HG03175 (cell line): ENCODE measurements around the gene LRRC40.
"Not testable (repeated sequence)": the region's sequence is repeated elsewhere in the genome, so short reads cannot be mapped to it uniquely, and the experiment has no call there.

Source experiments
- ATAC-seq: cut with Tn5 transposase; IDR thresholded peaks from one replicate; pipeline ENCODE4 v1.9.1; 2021; ENCODE audit warnings: mild to moderate bottlenecking, moderate library complexity; ENCODE audit not compliant: unreplicated experiment

The LRRC40 gene

DNA sequence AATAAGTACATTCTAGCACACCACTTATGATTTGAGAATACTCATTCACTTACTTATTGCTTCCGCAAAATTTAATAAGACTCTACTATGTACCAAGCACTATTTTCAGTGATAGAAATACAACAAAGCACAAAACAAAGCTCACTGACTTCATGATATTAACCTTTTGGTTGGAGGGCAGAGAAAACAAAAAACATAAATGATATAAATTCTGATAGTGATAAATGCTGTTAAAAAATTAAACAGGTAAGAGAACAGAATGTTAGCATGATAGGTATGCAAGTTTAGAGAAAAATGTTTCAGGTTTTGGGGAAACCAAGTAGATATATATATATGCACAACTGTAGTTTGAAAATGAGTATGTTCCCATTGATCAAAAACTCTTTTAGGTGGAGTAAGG, 1.2 kb downstream of the LRRC40 start:
- no peak for ATAC-seq

DNA sequence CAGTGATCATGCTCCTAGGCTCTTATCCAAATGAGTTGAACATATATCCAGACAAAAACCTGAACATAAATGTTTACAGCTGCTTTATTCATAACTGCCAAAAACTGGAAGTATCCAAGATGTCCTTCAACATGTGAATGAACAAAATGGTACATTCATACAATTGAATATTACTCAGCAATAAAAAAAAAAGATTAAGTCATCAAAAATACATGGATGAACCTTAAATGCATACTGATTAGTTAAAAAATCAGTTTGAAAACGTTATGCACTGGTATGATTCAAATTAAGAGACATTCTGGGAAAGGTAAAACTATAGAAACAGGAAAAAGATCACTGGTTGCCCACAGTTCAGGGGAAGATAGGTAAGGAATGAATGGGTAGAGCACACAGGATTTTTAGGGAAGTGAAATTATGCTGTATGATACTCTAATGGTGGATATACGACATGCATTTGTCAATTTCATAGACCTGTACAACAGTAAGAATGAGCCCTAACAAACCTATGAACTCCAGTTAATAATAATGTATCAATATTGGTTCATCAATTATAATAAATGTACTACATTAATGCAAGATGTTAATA, 3.1 kb downstream of the LRRC40 start:
- ATAC-seq: no peak

DNA sequence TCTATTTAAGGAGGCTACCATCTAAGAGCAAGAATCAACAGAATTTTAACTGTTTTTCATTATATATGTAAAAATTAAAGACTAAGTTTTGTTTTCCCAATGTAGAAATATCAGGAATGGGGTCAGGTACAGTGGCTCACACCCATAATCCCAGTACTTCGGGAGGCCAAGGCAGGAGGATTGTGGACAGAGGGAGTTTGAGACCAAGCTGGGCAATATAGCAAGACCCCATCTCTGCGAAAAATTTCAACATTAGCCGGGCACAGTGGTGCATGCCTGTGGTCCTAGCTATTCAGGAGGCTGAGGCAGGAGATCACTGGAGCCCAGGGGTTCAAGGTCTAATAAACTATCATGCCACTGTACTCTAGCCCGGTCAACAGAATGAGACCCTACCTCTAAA, 5.3 kb downstream of the LRRC40 start:
- ATAC-seq: no peak

DNA sequence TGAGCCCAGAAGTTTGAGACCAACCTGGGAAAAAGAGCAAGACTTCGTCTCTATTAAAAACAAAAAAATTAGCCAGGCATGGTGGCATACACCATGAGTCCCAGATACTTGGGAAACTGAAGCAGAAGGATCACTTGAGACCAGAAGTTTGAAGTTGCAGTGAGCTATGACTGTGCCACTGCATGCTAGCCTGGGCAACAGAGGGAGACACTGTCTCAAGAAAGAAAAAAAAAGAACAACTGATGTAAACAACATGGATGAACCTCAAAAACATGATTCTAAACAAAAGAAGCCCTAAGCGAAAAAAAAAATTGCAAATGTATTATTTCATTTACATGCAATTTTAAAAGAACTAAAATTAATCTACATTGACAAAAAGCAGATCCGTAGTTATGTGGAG, 9.0 kb downstream of the LRRC40 start:
- no peak for ATAC-seq

DNA sequence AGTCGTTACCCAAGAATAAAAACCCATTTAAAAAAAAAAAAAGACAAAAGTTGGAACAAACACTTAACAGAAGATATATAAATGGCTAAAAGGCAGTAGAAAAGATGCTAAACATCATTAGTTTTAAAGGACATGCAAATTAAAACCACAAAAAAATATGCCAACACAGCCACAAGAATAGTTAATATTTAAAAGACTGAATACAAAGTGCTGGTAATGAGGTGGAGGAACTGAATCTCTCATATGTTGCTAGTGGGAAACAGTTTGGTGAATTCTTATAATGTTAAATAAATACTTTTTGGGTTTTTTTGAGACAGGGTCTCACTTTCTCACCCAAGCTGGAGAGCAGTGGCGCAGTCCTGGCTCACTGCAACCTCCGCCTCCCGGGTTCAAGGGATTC, 10.0 kb downstream of the LRRC40 start:
- peak; percentile 98 for ATAC-seq

DNA sequence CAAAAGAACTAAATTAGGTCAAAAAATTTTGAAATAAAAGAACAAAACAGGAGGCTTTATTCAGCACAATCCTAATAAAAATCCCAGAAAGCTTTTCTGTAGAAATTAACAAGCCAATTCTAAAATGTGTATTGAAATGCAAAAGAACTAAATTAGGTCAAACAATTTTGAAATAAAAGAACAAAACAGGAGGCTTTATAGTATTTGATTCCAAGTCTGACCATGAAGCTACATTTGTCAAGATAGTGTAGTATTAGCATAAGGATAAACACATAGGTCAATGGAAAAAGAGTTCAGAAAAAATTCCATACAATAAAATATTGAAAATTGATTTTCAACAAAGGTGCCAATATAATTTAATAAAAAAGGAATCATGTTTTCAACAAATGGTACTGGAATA, 10.8 kb downstream of the LRRC40 start:
- no peak for ATAC-seq

DNA sequence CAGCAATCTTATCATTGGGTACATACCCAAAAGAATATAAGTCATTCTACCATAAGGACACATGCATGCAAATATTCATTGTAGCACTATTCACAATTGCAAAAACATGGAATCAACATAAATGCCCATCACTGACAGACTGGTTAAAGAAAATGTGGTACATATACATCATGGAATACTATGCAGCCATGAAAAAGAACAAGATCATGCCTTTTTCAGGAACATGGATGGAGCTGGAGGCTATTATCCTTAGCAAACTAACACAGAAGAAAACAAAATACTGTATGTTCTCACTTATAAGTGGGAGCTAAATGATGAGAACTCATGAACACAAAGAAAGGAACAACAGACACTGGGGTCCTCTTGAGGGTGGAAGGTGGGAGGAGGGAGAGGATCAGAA, 12.9 kb downstream of the LRRC40 start:
- not testable (repeated sequence) for ATAC-seq

DNA sequence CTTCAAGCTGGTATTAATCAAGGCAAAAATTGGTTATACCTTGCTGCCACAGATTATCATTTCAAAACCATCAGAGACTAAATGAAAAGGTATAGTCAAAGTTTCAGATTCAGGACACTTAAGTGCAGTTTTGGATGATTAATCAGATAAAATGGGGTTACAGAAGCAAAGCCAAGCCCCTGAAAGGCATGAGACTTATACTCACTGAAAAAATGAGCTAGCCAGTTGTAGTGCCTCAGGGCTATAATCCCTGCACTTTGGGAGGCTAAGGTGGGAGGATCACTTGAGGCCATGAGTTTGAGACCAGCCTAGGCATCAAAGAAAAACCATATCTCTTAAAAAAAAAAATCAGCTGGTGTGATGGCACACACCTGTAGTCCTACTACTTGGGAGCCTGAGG, 15.2 kb downstream of the LRRC40 start:
- ATAC-seq: no peak

DNA sequence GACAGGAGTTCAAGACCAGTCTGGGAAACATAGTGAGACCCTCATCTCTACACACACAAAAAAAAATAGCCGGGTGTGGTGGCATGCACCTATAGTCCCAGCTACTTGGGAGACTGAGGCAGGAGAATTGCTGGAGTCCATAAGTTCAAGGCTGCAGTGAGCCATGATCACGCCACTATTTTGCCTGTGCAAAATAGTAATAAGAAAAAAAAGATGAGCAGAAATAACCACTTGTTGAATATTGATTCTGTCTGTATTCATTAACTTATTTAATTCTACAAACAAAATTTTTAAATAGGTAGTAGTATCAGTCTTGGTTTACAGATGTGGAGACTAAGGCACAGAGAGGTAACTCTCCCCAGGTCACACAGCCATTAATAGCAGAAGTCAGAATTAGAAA, 16.9 kb downstream of the LRRC40 start:
- no peak for ATAC-seq

DNA sequence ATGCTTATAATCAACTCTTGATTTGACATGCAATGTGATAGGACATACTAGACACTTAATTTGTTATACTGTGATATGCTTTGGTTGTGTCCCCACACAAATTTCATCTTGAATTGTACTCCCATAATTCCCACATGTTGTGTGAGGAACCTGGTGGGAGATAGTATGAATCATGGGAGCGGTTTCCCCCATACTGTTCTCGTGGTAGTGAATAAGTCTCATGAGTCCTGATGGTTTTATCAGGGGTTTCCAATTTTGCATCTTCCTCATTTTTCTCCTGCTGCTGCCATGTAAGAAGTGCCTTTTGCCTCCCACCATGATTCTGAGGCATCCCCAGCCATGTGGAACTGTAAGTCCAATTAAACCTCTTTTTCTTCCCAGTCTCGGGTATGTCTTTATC, 20.2 kb downstream of the LRRC40 start:
- ATAC-seq: not testable (repeated sequence)

DNA sequence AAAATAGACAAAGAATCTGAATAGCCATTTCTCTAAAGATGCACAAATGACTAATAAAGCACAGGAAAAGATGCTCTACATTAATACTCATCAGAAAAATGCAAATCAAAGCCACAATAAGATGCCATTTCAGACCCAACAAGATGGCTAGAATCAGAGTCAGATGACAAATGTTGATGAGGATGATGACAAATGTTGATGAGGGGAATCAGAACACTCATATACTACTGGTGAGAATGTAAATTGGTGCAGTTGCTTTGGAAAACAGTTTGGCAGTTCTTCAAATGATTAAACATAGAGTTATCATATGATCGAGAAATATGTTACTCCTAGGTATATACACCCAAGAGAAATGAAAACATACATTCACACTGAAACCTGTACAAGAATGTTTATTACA, 33.9 kb downstream of the LRRC40 start:
- ATAC-seq: no peak

DNA sequence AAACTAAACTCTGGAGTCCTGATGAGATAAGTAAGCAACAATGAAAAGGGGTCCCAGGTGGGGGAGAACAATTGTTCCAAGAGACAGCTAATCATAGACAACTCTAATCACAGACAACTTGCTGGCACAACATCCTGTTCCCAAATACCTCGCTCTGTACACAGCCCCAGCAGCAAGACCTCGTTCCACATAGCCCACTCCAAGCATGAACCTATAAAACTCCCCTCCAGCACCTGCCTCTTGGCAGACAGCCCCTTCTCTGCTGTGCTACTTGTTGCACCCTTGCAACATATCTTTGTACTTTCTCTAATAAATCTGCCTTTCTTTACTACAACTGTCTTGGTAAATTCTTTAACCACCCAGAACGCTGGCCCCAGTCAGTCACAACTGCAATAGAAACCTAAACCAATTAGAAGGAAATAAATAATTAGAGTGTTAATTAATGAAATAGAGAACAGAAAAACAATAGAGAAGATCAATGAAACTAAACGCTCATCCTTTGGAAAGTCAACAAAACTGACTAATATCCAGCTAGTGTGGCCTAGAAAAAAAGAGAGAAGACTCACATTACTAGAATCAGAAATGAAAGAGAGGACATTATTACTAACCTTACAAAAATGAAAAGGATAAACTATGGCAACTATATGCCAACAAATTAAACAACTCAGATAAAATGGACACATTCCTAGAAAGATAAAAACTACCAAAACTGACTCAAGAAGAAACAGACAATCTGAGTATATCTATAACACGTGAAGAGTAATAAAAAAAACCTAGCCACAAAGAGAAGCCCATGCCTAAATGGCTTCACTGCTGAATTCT, 36.1 kb downstream of the LRRC40 start:
- ATAC-seq: no peak

DNA sequence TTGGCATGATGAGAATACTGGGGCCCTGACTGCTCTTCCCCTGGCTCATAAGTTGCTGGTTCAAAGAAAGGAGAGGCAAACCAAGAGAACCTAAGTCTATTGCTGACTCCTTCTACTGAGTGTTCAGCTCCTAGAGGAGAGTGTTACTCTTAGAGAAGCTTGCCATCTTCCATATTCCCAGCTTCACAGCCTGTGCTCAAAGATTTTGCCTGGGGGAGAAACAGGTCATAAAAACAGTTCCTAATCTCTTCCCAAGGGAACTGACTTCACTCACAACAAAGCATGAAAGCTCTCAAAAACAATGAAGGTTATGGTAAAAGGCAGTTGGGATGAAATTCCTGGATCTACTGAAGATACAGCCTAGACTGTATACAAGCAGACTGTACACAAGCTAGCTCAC, 37.1 kb downstream of the LRRC40 start:
- ATAC-seq: no peak

DNA sequence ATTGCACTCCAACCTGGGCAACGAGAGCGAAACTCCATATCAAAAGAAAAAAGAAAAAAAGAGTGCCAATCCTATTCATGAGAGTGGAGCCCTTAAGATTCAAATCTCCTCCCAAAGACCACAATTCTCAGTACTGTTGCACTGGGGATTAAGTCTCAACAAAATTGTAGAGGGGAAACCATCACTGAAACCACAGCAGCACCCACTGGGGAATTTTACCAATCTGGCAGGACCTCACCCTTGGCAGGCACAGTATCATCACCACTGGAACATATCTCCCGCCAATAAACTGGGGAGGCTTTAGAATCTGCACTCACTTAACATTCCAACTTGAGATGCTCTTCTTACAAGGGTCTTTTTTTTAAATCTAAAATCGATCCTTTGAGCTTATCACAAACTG, 41.0 kb downstream of the LRRC40 start:
- ATAC-seq: no peak

DNA sequence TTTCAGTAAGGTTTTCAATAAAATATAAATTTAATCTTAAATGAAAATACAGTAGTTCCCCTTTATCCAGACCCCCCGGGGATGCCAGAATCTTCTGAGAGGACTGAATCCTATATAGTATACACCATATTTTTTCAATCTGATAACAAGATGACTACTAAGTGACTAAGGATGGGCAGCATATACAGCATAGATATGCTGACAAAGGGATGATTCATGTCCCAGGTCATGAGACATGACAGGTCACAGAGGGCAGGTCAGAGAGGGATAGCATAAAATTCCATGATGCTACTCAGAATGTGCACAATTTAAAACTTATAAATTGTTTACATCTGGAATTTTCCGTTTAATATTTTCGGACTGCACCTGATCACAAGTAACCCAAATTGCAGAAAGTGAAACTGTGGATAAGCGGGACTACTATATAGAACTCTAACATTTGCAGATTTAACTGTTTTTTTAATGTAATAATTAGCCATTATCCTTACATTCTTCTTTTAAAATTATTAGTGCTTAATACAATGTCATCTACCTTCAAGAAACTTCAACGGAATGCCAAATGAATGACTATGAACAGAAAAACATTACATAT, 48.8 kb downstream of the LRRC40 start:
- ATAC-seq: no peak

DNA sequence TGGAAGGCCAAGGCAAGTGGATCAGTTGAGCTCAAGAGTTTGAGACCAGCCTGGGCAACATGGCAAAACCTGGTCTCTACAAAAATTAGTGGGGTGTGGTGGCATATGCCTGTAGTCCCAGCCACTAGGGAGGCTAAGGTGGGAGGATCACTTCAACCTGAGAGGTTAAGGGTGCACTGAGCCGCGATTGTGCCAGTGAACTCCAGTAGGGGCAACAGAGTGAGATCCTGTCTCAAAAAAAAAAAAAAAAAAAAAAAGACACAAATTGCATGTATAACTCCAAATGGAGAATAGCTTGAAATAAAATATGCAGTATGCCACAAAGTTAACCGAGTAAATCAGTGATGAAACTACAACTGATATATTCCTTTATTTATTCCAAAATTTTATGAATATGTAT, 51.6 kb downstream of the LRRC40 start:
- ATAC-seq: no peak

DNA sequence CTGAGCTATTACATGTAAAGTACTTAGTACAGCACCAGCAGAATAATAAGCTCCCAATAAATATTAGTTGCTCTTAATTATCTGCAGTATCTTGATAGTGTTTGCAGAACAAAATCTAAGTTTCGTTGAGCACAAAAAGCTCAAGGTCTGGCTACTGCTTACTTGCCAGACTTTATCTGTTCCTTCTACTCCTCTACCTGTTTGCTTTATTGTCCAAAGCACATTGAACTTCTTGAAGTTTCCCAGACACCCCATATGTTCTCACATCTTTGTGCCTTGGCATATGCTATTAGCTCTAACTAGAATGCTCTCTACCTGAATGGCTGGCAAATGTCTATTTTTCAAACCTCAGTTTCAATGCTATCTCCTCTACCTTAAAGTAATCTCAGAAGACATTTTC, 54.9 kb downstream of the LRRC40 start:
- no peak for ATAC-seq

DNA sequence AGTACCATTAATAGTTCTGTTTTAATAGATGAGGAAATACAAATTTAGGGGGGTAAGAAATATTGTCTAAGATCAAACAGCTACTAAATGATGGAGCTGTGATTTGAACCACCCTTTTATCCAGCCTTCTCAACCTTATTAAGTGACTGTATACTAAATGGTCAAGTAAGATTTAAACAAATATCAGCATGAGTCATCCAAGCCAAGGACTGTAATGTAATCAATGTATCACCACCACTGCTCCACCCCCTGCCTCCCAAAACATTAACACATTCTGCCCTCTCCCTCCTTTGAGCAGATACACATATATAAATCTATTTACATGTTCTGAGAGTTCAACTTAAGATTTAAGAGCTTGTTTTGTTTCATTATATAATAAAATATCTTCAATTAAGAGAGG, 58.9 kb downstream of the LRRC40 start:
- no peak for ATAC-seq

DNA sequence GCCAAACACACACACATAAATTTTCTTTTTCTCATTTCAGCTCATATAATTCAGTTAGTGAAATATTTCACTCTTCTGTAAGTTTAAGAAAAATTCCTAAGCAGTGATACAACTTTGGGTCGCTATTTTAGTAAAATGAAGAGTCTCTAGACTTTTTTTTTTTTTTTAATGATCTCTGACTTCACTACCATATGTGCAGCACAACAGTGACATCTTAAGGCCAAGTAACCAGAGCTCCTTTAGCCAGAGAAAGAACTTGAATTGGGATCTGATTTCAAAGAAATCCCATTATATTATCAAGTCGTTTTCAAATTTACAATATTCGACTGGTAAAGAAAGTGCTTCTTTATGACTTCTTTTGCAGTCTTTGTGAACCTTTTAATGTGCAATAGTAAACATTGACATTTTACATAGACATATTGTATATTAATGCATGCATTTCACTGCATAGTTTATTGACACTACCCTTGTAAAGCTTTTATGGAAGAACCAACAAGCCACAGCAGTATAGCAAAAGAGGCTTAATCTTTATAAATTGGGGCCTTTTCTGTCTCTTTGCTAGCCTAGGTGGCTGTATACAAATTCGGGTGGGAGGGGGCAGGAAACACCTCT, 62.2 kb downstream of the LRRC40 start:
- ATAC-seq: no peak

DNA sequence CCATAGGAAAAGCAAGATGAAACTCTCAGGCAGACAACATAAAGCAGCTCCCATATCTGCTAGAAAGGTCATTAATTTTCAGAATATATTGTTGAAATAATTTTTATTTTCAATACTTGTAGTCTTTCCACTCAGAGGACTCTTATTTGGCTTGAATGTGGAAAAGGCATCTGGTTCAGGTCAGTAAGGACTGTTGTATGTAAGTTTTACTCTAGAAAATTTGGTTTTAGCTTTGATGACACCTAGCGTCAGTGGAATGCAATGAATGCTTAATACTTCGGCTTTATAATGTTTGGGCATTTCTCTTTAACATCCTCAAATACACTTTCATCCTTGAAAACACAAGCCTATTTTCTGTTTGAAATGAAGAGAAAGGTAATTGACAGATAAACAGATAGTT, 63.3 kb downstream of the LRRC40 start:
- no peak for ATAC-seq

DNA sequence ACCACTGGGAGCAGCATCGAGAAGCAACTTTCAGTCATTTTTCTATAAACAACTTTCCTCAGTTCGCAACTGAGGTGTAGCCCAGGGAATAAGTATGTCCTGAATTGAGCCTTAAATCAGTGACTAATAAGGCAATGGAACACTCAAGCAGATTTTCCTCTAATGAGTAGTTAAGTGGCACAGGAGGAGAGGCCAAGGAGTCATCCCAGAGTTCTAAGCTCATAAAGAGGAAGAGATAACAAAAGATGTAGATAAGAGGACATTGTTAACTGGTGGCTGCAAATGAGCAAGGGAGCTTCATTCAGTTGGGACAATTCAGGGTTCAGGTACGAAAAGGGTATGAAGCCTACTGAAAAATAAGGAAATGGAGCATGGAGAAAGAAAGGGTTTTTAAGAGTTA, 64.5 kb downstream of the LRRC40 start:
- ATAC-seq: no peak

DNA sequence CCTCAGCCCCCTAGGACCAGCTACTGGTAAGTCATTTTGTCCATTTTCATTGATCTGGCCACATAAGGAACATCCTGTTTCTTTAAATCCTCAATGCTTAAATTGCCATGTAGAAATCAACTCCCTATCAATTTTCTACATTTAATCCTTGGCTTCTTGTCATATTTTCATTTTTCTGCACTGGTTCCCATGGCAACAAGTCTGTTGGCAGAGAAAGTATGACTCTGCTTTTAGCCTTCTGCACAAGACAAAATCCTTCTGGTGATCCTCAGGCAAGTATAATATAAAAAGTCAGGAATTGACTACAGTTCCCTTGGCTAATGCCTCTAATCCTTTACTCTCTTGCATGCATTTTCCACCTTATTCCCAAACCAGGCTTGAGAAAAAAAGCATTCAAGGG, 65.0 kb downstream of the LRRC40 start:
- no peak for ATAC-seq
